H7 (cell line): ENCODE data around the gene PTPRM. TPM values are rescaled to one million over a fixed set of nuclear protein-coding genes. Genes with fewer than 3 reads are reported as not detected.

Source experiments
- DNase-seq: peaks from one replicate; pipeline ENCODE4 v3.0.0; 2012
- H3K27me3 ChIP-seq: 2 replicates; pipeline ENCODE4 v1.6.0; 2011; ENCODE audit warnings: mild to moderate bottlenecking, low read length; ENCODE audit not compliant: control insufficient read depth, insufficient read depth
- H3K36me3 ChIP-seq: replicated peaks from 2 replicates; pipeline ENCODE4 v1.5.1; 2011; ENCODE audit warnings: low read length; ENCODE audit not compliant: control insufficient read depth, insufficient read depth
- H3K4me3 ChIP-seq: 2 replicates; pipeline ENCODE4 v1.5.1; 2011; ENCODE audit warnings: low read depth, mild to moderate bottlenecking, control low read depth, low read length, moderate library complexity; ENCODE audit not compliant: insufficient read depth
- total RNA-seq: library from RNA; depleted of rRNA; stranded (reverse); fragments of >200 nt; shearing (Covaris generic); gene quantifications from 2 replicates; pipeline ENCODE4 v1.2.3, GENCODE V29; 2014

The PTPRM gene
- total RNA-seq, 1 experiment from 2014 or later, result 14.4 TPM

- no peak overlapping the region for H3K4me3 ChIP-seq
- DNase-seq, result no peak
These were observed 109.9 kb downstream of the PTPRM start for GRCh38 chr18:7677001-7677400.

GRCh38 chr18:7677424-7677823 is 110.3 kb downstream of the PTPRM start:
- Histone ChIP-seq H3K36me3 (no peaks in the 10 kb centered on the region), H3K27me3 (no peaks in the 10 kb centered on the region), H3K4me3 (no peak overlapping the region)
- DNase-seq, result no peak

More at GRCh38 chr18:7677001-7677400, 109.9 kb downstream of the PTPRM start:
- Histone ChIP-seq H3K27me3 (no peaks in the 10 kb centered on the region), H3K36me3 (no peaks in the 10 kb centered on the region)

GRCh38 chr18:7678389-7678788 is 111.3 kb downstream of the PTPRM start:
- Histone ChIP-seq H3K4me3 (no peak overlapping the region), H3K27me3 (no peaks in the 10 kb centered on the region), H3K36me3 (no peaks in the 10 kb centered on the region)
- no peak for DNase-seq

DNA sequence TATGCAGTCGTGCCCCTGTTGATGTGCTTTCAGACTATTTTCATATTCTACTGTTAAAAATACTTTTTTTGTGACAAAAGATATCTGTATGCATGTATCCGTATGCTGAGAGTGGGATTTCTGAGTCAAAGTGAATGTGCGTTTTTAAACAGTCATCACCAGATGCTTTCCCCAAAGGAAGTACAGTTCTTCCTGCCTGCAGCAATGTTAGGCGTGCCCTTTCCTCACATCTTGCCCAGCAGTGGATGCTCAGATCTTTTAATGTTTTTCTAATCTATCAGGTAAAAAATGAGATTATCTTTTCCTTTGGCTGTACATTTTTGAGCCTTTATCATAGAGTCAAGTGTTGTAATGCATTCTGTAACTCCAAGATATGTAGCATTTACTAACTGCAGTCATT is 111.7 kb downstream of the PTPRM start:
- no peaks in the 10 kb centered on the region for H3K36me3 ChIP-seq
- H3K27me3 ChIP-seq, result no peaks in the 10 kb centered on the region
- no peak for DNase-seq

GRCh38 chr18:7681298-7681697 is 114.2 kb downstream of the PTPRM start:
- DNase-seq, result no peak
- H3K4me3 ChIP-seq, result no peak overlapping the region
- no peaks in the 10 kb centered on the region for H3K36me3 ChIP-seq
- H3K27me3 ChIP-seq, result no peaks in the 10 kb centered on the region

More for the DNA sequence above, 111.7 kb downstream of the PTPRM start:
- no peak overlapping the region for H3K4me3 ChIP-seq

DNA sequence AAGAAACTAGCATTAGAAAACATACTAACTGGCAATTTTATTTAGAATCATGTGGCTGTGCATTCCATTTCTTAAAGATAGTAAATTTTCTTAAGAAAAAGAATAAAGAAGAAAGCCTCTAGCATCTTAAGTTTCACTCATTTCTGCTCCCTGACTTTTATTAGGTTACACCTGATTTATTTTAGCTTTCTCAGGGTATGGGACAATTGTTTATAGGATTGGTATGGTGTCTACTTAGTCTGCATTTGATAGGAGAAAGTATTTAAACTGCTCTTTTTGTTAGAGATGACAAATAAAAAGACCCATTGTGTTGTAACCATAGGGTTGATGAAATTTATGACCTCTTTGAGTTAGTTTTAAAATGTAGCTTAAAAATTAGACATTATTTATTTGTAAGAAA is 115.2 kb downstream of the PTPRM start:
- Histone ChIP-seq H3K36me3 (no peaks in the 10 kb centered on the region), H3K4me3 (no peak overlapping the region), H3K27me3 (no peaks in the 10 kb centered on the region)
- no peak for DNase-seq

DNA sequence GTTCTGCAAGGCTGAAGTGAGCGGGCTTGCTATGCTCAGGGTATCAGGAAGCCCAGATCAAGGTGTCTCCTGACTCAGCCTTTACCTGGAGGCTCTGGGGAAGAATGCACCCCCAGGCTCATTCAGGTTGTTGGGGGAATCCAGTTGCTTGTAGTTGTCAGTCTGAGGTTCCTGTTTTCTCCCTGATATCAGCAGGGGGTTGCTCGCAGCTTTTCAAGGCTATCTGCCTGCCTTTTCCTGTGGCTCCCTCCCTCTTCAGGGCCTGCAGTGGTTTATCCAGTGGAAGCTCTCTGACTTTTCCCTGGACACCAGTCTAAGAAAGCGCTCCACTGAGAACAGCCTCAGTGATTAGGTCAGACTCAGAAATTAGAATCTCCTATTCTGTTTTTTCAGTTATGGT is 116.6 kb downstream of the PTPRM start:
- peak; percentile 41 for DNase-seq
- Histone ChIP-seq H3K4me3 (no peak overlapping the region), H3K36me3 (no peaks in the 10 kb centered on the region), H3K27me3 (no peaks in the 10 kb centered on the region)

- Histone ChIP-seq H3K36me3 (no peaks in the 10 kb centered on the region), H3K27me3 (no peaks in the 10 kb centered on the region), H3K4me3 (no peak overlapping the region)
- DNase-seq, result no peak
These were observed 117.2 kb downstream of the PTPRM start for GRCh38 chr18:7684357-7684756.

- H3K36me3 ChIP-seq, result no peaks in the 10 kb centered on the region
- no peak for DNase-seq
- H3K4me3 ChIP-seq, result no peak overlapping the region
- H3K27me3 ChIP-seq, result no peaks in the 10 kb centered on the region
These were observed 117.8 kb downstream of the PTPRM start for GRCh38 chr18:7684966-7685365.

- H3K27me3 ChIP-seq, result no peaks in the 10 kb centered on the region
- no peak overlapping the region for H3K4me3 ChIP-seq
- no peak for DNase-seq
- H3K36me3 ChIP-seq, result no peaks in the 10 kb centered on the region
These were observed 119.2 kb downstream of the PTPRM start for GRCh38 chr18:7686278-7686677.

DNA sequence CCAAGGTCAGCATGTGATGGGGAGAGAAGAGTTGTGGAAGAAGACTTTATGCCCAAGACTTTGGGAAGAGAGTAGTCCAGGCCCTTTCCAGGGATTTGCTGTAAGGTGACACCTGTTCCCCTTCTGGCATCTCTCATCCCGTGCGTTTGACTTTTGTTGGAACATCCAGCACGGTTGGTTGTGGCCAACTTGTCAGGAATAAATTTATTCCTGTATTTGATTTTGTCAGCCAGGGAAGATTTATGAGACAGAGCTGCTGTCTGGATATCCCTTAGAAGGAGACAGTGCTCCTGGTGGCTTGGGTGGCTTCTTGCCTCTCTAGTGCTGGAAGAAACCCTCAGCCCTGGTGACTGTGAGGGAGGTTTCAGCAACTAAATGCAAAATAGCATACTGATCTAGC is 121.5 kb downstream of the PTPRM start:
- Histone ChIP-seq H3K4me3 (no peak overlapping the region), H3K27me3 (no peaks in the 10 kb centered on the region), H3K36me3 (no peaks in the 10 kb centered on the region)
- no peak for DNase-seq

GRCh38 chr18:7691206-7691605 is 124.1 kb downstream of the PTPRM start:
- DNase-seq, result no peak
- H3K36me3 ChIP-seq, result no peaks in the 10 kb centered on the region
- H3K27me3 ChIP-seq, result no peaks in the 10 kb centered on the region
- H3K4me3 ChIP-seq, result no peak overlapping the region

DNA sequence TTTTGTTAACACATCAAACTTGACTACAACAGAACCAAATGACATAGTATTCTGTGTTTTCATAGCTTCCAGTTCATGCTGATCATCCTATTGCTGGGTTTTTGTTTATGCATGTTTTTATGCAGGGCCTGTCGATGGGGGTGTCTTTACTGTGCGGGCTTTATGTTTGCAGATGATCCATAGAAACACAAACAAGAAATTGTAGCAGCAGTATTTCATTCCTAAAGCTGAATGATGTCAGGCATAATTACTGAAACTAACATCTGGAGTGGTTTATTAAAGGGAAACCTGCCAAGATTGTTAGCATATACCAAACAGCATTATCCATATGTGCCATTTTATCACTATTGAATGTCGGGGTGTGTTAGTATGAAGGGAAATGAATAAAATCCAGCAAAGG is 129.7 kb downstream of the PTPRM start:
- Histone ChIP-seq H3K27me3 (no peaks in the 10 kb centered on the region), H3K4me3 (no peak overlapping the region), H3K36me3 (no peaks in the 10 kb centered on the region)
- no peak for DNase-seq

GRCh38 chr18:7697306-7697705 is 130.2 kb downstream of the PTPRM start:
- no peak for DNase-seq
- no peak overlapping the region for H3K4me3 ChIP-seq
- no peaks in the 10 kb centered on the region for H3K27me3 ChIP-seq
- H3K36me3 ChIP-seq, result no peaks in the 10 kb centered on the region

GRCh38 chr18:7711495-7711894 is 144.4 kb downstream of the PTPRM start:
- no peak for DNase-seq
- no peaks in the 10 kb centered on the region for H3K27me3 ChIP-seq
- H3K36me3 ChIP-seq, result no peaks in the 10 kb centered on the region

DNA sequence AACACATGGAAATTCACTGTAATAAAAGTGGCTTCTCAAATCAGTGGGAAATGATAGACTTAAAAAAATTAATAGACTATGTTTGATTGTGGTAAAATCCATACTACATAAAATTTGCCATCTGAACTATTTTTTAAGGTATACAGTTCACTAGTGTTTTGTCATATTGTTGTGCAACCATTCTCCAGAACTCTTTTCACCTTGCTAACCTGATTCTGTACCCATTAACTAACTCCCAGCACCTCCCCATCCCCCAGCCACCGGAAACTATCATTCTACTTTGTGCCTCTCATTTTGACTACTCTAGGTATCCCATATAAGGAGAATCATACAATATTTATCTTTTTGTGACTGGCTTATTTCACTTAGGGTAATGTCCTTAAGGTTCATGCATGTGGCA is 153.3 kb downstream of the PTPRM start:
- H3K4me3 ChIP-seq, result no peak overlapping the region
- no peaks in the 10 kb centered on the region for H3K27me3 ChIP-seq
- H3K36me3 ChIP-seq, result no peaks in the 10 kb centered on the region
- no peak for DNase-seq

More at GRCh38 chr18:7711495-7711894, 144.4 kb downstream of the PTPRM start:
- H3K4me3 ChIP-seq, result no peak overlapping the region
